Neural cell (in vitro differentiated cells): ENCODE results near the gene ANO1.
"Not testable (repeated sequence)": the region's sequence is repeated elsewhere in the genome, so short reads cannot be mapped to it uniquely, and the experiment has no call there.

ENCODE experiments used
- CTCF ChIP-seq: fragments of 450-650 bp; IDR thresholded peaks from 2 replicates; pipeline ENCODE4 v1.5.1; 2014; ENCODE audit warnings: antibody characterized with exemption, mild to moderate bottlenecking, moderate library complexity; ENCODE audit not compliant: poor library complexity, severe bottlenecking
- EZH2 ChIP-seq: fragments of 200-600, 300-800 bp; shearing (Covaris generic), sonication (generic); IDR thresholded peaks from 2 replicates; pipeline ENCODE4 v1.6.1; 2014; ENCODE audit warnings: antibody characterized with exemption, low read length, borderline replicate concordance, mild to moderate bottlenecking; ENCODE audit not compliant: insufficient read depth, poor library complexity, severe bottlenecking
- POLR2AphosphoS5 ChIP-seq: IDR thresholded peaks from 2 replicates; pipeline ENCODE4 v1.6.1; 2012

- TF ChIP-seq CTCF, EZH2, POLR2AphosphoS5: not testable (repeated sequence)
These were observed 139.3 kb downstream of the ANO1 start for GRCh38 chr11:70217388-70217787.
